K562 (cell line): ENCODE results near the gene CFAP54.
"Not testable (repeated sequence)": the region's sequence is repeated elsewhere in the genome, so short reads cannot be mapped to it uniquely, and the experiment has no call there.

Source experiments
- HIVEP1 ChIP-seq: fragments of 250-450 bp; sonication (Bioruptor Pico); IDR thresholded peaks from 2 replicates; pipeline ENCODE4 v1.4.0; 2020; ENCODE audit warnings: mild to moderate bottlenecking
- MYC ChIP-seq, 2 experiments: fragments of 250-450 bp in 1 of 2; sonication (Bioruptor Pico) in 1 of 2; IDR thresholded peaks; 2 replicates each; pipeline versions ENCODE4 v1.5.1 to v1.6.1; 2012 to 2021; ENCODE audit warnings: low read depth in 2 of 2, borderline replicate concordance in 1 of 2, improper control_type of control experiment in 1 of 2, low read length in 1 of 2, mild to moderate bottlenecking in 1 of 2, moderate library complexity in 1 of 2
- TCF7 ChIP-seq: sonication (generic); IDR thresholded peaks from 2 replicates; pipeline ENCODE4 v1.6.1; 2016; ENCODE audit warnings: antibody characterized with exemption, borderline replicate concordance
- ZNF124 ChIP-seq: sonication (generic); formaldehyde crosslinking; IDR thresholded peaks from 2 replicates; pipeline ENCODE4 v1.8.1; 2022; ENCODE audit warnings: missing genetic modification reagents
- ZNF41 ChIP-seq: fragments of 250-450 bp; sonication (Bioruptor Pico); conservative IDR thresholded peaks from 2 replicates; pipeline ENCODE4 v1.4.0; 2020; ENCODE audit warnings: mild to moderate bottlenecking
- TF ChIP-seq, protein P1 (sequence below), 2 experiments: fragments of 450-650 bp; formaldehyde crosslinking in 1 of 2; IDR thresholded peaks; 2 replicates each; pipeline versions ENCODE4 v1.4.0 to v1.6.1; 2014 to 2020; ENCODE audit warnings: mild to moderate bottlenecking in 2 of 2, borderline replicate concordance in 1 of 2, low read depth in 1 of 2
- TF ChIP-seq, protein P2 (sequence below), 3 experiments: IDR thresholded peaks in 2 of 3; conservative IDR thresholded peaks in 1 of 3; 2 replicates each; pipeline ENCODE4 v1.5.1; 2011 to 2012; ENCODE audit warnings: low read length in 3 of 3, mild to moderate bottlenecking in 3 of 3, control low read depth in 2 of 3, improper control_type of control experiment in 1 of 3, inconsistent platforms in 1 of 3, low read depth in 1 of 3, mixed read lengths in 1 of 3, moderate library complexity in 1 of 3; ENCODE audit not compliant: insufficient read depth in 2 of 3

DNA sequence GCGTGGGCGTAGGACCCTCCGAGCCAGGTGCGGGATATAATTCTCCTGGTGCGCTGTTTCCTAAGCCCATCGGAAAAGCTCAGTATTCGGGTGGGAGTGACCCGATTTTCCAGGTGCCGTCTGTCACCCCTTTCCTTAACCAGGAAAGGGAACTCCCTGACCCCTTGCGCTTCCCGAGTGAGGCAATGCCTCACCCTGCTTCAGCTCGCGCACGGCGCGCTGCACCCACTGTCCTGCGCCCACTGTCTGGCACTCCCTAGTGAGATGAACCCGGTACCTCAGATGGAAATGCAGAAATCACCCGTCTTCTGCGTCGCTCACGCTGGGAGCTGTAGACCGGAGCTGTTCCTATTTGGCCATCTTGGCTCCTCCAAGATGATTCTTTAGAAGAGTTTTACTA is 240.1 kb downstream of the CFAP54 start:
- not testable (repeated sequence) for TF ChIP-seq HIVEP1 (CRISPR knock-in tag); ZNF124; TCF7; ZNF41; MYC (IDR thresholded peaks at IDR 0.05; ENCODE audit: low read depth, low read length); MYC (CRISPR knock-in tag; IDR thresholded peaks at IDR 0.05; ENCODE audit: borderline replicate concordance, low read depth)
- TF ChIP-seq, protein P1, sequence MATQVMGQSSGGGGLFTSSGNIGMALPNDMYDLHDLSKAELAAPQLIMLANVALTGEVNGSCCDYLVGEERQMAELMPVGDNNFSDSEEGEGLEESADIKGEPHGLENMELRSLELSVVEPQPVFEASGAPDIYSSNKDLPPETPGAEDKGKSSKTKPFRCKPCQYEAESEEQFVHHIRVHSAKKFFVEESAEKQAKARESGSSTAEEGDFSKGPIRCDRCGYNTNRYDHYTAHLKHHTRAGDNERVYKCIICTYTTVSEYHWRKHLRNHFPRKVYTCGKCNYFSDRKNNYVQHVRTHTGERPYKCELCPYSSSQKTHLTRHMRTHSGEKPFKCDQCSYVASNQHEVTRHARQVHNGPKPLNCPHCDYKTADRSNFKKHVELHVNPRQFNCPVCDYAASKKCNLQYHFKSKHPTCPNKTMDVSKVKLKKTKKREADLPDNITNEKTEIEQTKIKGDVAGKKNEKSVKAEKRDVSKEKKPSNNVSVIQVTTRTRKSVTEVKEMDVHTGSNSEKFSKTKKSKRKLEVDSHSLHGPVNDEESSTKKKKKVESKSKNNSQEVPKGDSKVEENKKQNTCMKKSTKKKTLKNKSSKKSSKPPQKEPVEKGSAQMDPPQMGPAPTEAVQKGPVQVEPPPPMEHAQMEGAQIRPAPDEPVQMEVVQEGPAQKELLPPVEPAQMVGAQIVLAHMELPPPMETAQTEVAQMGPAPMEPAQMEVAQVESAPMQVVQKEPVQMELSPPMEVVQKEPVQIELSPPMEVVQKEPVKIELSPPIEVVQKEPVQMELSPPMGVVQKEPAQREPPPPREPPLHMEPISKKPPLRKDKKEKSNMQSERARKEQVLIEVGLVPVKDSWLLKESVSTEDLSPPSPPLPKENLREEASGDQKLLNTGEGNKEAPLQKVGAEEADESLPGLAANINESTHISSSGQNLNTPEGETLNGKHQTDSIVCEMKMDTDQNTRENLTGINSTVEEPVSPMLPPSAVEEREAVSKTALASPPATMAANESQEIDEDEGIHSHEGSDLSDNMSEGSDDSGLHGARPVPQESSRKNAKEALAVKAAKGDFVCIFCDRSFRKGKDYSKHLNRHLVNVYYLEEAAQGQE (IDR thresholded peaks at IDR 0.05; ENCODE audit: borderline replicate concordance) = not testable (repeated sequence)
- TF ChIP-seq, protein P1 (CRISPR knock-in tag; IDR thresholded peaks at IDR 0.05; ENCODE audit: low read depth) = not testable (repeated sequence)
- TF ChIP-seq, protein P2, sequence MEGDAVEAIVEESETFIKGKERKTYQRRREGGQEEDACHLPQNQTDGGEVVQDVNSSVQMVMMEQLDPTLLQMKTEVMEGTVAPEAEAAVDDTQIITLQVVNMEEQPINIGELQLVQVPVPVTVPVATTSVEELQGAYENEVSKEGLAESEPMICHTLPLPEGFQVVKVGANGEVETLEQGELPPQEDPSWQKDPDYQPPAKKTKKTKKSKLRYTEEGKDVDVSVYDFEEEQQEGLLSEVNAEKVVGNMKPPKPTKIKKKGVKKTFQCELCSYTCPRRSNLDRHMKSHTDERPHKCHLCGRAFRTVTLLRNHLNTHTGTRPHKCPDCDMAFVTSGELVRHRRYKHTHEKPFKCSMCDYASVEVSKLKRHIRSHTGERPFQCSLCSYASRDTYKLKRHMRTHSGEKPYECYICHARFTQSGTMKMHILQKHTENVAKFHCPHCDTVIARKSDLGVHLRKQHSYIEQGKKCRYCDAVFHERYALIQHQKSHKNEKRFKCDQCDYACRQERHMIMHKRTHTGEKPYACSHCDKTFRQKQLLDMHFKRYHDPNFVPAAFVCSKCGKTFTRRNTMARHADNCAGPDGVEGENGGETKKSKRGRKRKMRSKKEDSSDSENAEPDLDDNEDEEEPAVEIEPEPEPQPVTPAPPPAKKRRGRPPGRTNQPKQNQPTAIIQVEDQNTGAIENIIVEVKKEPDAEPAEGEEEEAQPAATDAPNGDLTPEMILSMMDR (IDR thresholded peaks at IDR 0.05 in 2 of 3, conservative IDR thresholded peaks at IDR 0.05 in 1 of 3; ENCODE audit: insufficient read depth in 2 of 3, low read depth in 1 of 3, low read length in 3 of 3) = not testable (repeated sequence)
